ENCODE measurements around the gene PSMB3.

- TF ChIP-seq CTCF (IDR thresholded peaks at IDR 0.05) (no peak), POLR2A (IDR thresholded peaks at IDR 0.05) (no peak)
Observed at GRCh38 chr17:38797828-38798227, 45.3 kb downstream of the PSMB3 start.
